Ovary (tissue), 9 donors: Measurements from ENCODE around the gene RXRB. TPM values are rescaled to one million over a fixed set of nuclear protein-coding genes. Genes with fewer than 3 reads are reported as not detected.
A peak's percentile ranks its signal among the peaks of the same experiment; 100 is the strongest.

Experiments used
- DNase-seq, 5 donors: peaks; one replicate each; pipeline ENCODE4 v3.0.0-alpha.2; 2019 to 2020
- H3K27ac ChIP-seq, 2 donors: fragments of 200-600 bp; one replicate each; pipeline versions ENCODE4 v1.5.1 to v1.8.0; 2019 to 2022
- H3K27me3 ChIP-seq: fragments of 200-600 bp; one replicate; pipeline ENCODE4 v1.8.0; 2022
- H3K36me3 ChIP-seq: fragments of 200-600 bp; sonication (generic); one replicate; pipeline ENCODE4 v1.5.1; 2019
- H3K4me1 ChIP-seq: one replicate; pipeline ENCODE4 v1.8.1; 2013; ENCODE audit warnings: mild to moderate bottlenecking, moderate library complexity; ENCODE audit not compliant: insufficient read depth
- H3K4me3 ChIP-seq: fragments of 200-600 bp; sonication (generic); one replicate; pipeline ENCODE4 v1.5.1; 2017
- H3K9me3 ChIP-seq, 2 donors: fragments of 200-600 bp in 1 of 2; sonication (generic) in 1 of 2; one replicate each; pipeline versions ENCODE4 v1.5.1 to v1.8.1; 2013 to 2019; ENCODE audit warnings: mild to moderate bottlenecking in 1 of 2, moderate library complexity in 1 of 2
- EP300 ChIP-seq: sonication (generic); formaldehyde crosslinking; IDR thresholded peaks from one replicate; pipeline ENCODE4 v1.6.1; 2017; ENCODE audit warnings: antibody characterized with exemption
- POLR2A ChIP-seq: fragments of 450-650 bp; IDR thresholded peaks from one replicate; pipeline ENCODE4 v1.6.1; 2017; ENCODE audit warnings: antibody characterized with exemption, mild to moderate bottlenecking, moderate library complexity
- WGBS, 3 donors: extraction: QIAGEN DNeasy Blood & Tissue Kit in 1 of 3; methylation state at CpG; one replicate each; pipeline versions ENCODE4 v1.1.5 to v1.1.7; 2013 to 2017; 5-methylcytosine and 5-hydroxymethylcytosine counted together
- intact Hi-C, 4 donors: fragments of 100-400 bp; cut with DNase I; formaldehyde crosslinking; loops; one replicate each; pipeline versions ENCODE4 v1.11.0 to v1.15.1; 2022 to 2023
- polyA plus RNA-seq, 2 donors: library from polyadenylated mRNA; stranded (reverse); fragments of 200-250 nt in 1 of 2; fragments of 350-450 nt in 1 of 2; fragmentation: Illumina TruSeq in 1 of 2; extraction: RNeasy Lipid Tissue Mini Kit (QIAGEN cat#74804) in 1 of 2; gene quantifications; one replicate each; pipeline ENCODE4 v1.2.3, GENCODE V29; 2013 to 2014
- total RNA-seq, 7 donors: library from RNA; depleted of rRNA in 2 of 7; stranded (reverse); fragments of >200 nt in 2 of 7; fragmentation: NEBNext Ultra II Directional in 3 of 7; extraction: Animal tissue kit (Norgen Biotek cat#: 25700) in 3 of 7; gene quantifications; one replicate each; pipeline versions ENCODE4 v1.1.0 to v1.2.4, GENCODE V29; 2016 to 2023
- TF ChIP-seq, protein P1 (sequence below), 3 donors: fragments of 450-650 bp in 2 of 3; fragments of 200-600 bp in 1 of 3; IDR thresholded peaks; one replicate each; pipeline versions ENCODE4 v1.5.1 to v1.8.0; 2016 to 2022; ENCODE audit warnings: antibody characterized with exemption in 3 of 3, mild to moderate bottlenecking in 1 of 3
- donor health status: DM: no; HTN: no; CAD: no; lungs with moderate emphysema.
- donor health status: DM: no; HTN: no; CAD: no.
- donor health status: Bipolar disorder and iron deficiency.
- donor health status: DM: yes; HTN: yes; CAD: no.
- donor health status: DM: no; HTN: no; CAD: no.
- donor health status: DM: yes; HTN: yes; CAD: no.

RXRB gene
- total and polyA plus RNA-seq, 9 donors, result 19.8 to 54.0 (median 48.5) TPM

DNA sequence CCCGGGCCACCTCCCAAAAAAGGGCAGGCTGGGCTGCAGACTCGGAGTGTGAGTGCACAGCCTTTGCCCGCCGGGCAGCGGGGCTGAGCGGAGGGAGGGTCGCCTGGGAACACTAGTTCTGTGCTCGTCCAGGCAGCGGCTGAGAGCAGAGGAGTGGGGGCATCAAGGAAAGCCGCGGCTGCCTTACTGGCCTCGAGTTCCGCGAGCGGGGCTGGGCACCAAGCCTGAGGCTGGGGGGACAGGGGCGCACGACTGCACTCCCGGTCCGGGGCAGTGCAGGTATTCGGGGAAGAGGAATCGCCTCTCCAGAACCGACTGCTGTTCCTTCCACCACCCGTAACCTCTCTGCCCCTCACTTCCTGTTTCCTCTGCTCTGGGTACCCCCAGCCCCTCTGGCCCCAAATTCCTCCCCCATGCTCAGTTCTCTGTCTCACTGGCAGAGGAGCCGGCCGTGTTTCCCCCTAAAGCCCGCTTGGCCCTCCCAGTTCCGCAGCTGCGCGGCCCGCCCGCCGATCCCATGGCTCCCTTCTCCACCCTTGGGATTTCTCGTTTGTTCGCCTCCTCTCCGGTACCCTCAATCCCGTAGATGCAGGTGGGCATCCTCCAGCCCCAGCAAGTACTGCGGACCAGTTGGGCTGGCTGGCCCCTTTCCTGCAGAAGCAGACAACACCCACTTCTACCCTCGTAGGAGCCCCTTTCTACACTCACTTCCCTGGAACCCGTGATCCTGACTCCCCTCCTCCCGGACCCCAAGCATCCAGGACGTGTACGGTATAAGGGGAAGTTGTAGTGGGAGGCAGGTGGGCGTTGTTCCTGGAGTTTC is 12.9 kb upstream of the RXRB start:
- 0 to 1% (median 1%) methylated on average over 42 to 43 of the region's 43 CpGs for WGBS, 3 donors
- Histone ChIP-seq H3K36me3 (no peaks in the 10 kb centered on the region), H3K9me3 (no peaks in the 10 kb centered on the region), H3K27me3 (no peaks in the 10 kb centered on the region), H3K4me3 (peak overlapping the region; percentile 36), H3K4me1 (peaks cover 11% of the 10 kb centered on the region), H3K27ac (peak overlapping the region in 1 of 2 donors; percentile 7)
- intact Hi-C loops, result no loop called here
- DNase-seq, result peak in 3 of 5 donors; percentile 42 to 73 (median 56)
- no peak for TF ChIP-seq EP300
- TF ChIP-seq, protein P1, sequence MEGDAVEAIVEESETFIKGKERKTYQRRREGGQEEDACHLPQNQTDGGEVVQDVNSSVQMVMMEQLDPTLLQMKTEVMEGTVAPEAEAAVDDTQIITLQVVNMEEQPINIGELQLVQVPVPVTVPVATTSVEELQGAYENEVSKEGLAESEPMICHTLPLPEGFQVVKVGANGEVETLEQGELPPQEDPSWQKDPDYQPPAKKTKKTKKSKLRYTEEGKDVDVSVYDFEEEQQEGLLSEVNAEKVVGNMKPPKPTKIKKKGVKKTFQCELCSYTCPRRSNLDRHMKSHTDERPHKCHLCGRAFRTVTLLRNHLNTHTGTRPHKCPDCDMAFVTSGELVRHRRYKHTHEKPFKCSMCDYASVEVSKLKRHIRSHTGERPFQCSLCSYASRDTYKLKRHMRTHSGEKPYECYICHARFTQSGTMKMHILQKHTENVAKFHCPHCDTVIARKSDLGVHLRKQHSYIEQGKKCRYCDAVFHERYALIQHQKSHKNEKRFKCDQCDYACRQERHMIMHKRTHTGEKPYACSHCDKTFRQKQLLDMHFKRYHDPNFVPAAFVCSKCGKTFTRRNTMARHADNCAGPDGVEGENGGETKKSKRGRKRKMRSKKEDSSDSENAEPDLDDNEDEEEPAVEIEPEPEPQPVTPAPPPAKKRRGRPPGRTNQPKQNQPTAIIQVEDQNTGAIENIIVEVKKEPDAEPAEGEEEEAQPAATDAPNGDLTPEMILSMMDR (IDR thresholded peaks at IDR 0.05), result no peak
- no peak for TF ChIP-seq POLR2A

DNA sequence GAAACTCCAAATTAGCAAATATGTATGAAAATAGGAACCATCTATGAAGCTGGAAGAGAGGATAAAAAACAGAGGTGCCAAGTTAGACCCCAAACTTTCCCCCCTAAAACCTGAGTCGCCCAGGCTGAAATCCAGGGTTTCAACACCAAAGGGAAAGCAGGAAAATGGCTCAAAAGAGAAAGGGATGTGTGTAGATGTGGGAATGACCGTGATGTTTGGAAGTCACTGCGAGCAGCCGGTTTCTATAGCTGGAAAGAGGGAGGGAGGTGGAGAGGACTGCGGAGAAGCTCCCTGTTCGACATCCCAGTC is 12.3 kb upstream of the RXRB start:
- DNase-seq, result no peak
- TF ChIP-seq POLR2A (no peak), EP300 (no peak)
- TF ChIP-seq, protein P1 (IDR thresholded peaks at IDR 0.05), result no peak
- intact Hi-C loops, result no loop called here
- H3K4me3 ChIP-seq, result peak overlapping the region; percentile 36
- no peaks in the 10 kb centered on the region for H3K9me3 ChIP-seq
- H3K36me3 ChIP-seq, result no peaks in the 10 kb centered on the region
- peak overlapping the region in 1 of 2 donors; percentile 7 for H3K27ac ChIP-seq
- H3K4me1 ChIP-seq, result peaks cover 11% of the 10 kb centered on the region
- WGBS, 3 donors, result 0 to 1% (median 0%) methylated on average over 6 of the region's 6 CpGs
- no peaks in the 10 kb centered on the region for H3K27me3 ChIP-seq

DNA sequence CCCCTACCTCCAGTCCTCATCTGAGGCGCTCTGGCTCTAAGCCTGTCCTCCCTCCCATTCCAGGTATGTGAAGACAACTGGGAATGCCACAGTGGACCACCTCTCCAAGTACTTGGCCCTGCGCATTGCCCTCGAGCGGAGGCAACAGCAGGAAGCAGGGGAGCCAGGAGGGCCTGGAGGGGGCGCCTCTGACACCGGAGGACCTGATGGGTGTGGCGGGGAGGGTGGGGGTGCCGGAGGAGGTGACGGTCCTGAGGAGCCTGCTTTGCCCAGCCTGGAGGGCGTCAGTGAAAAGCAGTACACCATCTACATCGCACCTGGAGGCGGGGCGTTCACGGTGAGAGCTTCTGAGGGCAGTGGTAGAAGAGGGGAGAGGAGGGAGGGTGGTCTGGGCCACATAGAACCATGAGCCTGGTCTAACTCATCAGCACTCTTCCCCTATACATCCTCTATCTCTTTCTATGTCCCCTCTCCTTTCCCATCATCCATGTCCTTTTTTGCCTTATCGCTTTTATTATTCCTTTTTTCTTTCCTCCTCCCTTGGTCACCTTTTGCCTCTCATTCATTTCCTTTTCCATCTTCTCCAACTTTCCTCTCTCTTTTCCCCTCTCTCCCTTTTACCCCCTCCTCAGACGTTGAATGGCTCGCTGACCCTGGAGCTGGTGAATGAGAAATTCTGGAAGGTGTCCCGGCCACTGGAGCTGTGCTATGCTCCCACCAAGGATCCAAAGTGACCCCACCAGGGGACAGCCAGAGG is 11.4 kb upstream of the RXRB start:
- Histone ChIP-seq H3K4me1 (peaks cover 15% of the 10 kb centered on the region), H3K9me3 (no peaks in the 10 kb centered on the region), H3K36me3 (no peaks in the 10 kb centered on the region), H3K4me3 (no peak overlapping the region), H3K27ac (no peak overlapping the region), H3K27me3 (no peaks in the 10 kb centered on the region)
- WGBS, 3 donors, result 79% methylated on average over 18 of the region's 18 CpGs
- no peak for DNase-seq
- intact Hi-C loops, result no loop called here
- no peak for TF ChIP-seq EP300

DNA sequence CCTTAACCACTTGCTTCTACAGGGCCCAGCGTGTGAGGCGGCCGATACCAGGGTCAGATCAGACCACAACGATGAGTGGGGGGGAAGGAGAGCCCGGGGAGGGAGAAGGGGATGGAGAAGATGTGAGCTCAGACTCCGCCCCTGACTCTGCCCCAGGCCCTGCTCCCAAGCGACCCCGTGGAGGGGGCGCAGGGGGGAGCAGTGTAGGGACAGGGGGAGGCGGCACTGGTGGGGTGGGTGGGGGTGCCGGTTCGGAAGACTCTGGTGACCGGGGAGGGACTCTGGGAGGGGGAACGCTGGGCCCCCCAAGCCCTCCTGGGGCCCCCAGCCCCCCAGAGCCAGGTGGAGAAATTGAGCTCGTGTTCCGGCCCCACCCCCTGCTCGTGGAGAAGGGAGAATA is 10.7 kb upstream of the RXRB start:
- Histone ChIP-seq H3K27me3 (no peaks in the 10 kb centered on the region), H3K27ac (no peak overlapping the region), H3K4me3 (no peak overlapping the region), H3K4me1 (peaks cover 15% of the 10 kb centered on the region), H3K36me3 (no peaks in the 10 kb centered on the region), H3K9me3 (no peaks in the 10 kb centered on the region)
- WGBS, 3 donors, result 70 to 74% (median 73%) methylated on average over 17 of the region's 17 CpGs
- TF ChIP-seq POLR2A, result no peak
- TF ChIP-seq EP300, result no peak
- TF ChIP-seq, protein P1 (IDR thresholded peaks at IDR 0.05), result no peak
- intact Hi-C loops, result no loop called here
- no peak for DNase-seq

DNA sequence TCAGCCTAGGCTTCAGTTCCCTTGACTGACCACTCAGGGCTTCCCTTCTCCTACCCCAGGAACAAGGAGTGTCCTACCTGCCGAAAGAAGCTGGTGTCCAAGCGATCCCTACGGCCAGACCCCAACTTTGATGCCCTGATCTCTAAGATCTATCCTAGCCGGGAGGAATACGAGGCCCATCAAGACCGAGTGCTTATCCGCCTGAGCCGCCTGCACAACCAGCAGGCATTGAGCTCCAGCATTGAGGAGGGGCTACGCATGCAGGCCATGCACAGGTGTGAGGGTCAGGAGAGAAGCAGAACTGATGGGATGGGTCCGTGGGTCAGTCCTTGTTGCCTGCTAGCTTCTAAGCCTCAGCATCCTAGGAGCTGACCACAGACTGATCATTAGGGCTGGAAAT is 9.4 kb upstream of the RXRB start:
- 87 to 92% (median 90%) methylated on average over 9 to 10 of the region's 10 CpGs for WGBS, 3 donors
- no peak for TF ChIP-seq EP300
- no peak for TF ChIP-seq POLR2A
- TF ChIP-seq, protein P1 (IDR thresholded peaks at IDR 0.05), result no peak
- Histone ChIP-seq H3K9me3 (no peaks in the 10 kb centered on the region), H3K27ac (no peak overlapping the region), H3K27me3 (no peaks in the 10 kb centered on the region), H3K36me3 (no peaks in the 10 kb centered on the region), H3K4me3 (no peak overlapping the region), H3K4me1 (peaks cover 20% of the 10 kb centered on the region)
- intact Hi-C loops, result no loop called here
- DNase-seq, result no peak
